Left ventricle myocardium inferior (tissue), 1 donor: ENCODE data around the gene DHRS3. TPM values are rescaled to one million over a fixed set of nuclear protein-coding genes. Genes with fewer than 3 reads are reported as not detected.
A peak's percentile ranks its signal among the peaks of the same experiment; 100 is the strongest.

Source experiments
- DNase-seq: peaks from one replicate; pipeline ENCODE4 v3.0.0-alpha.2; 2020
- H3K27ac ChIP-seq: fragments of 200-600 bp; replicated peaks from 2 replicates; pipeline ENCODE4 v1.8.0; 2021
- H3K27me3 ChIP-seq: fragments of 200-600 bp; 2 replicates; pipeline ENCODE4 v1.8.0; 2021; ENCODE audit warnings: low read depth
- H3K36me3 ChIP-seq: fragments of 200-600 bp; 2 replicates; pipeline ENCODE4 v1.8.0; 2021
- H3K4me1 ChIP-seq: fragments of 200-600 bp; 2 replicates; pipeline ENCODE4 v1.8.0; 2021
- H3K4me3 ChIP-seq: fragments of 200-600 bp; 2 replicates; pipeline ENCODE4 v1.8.0; 2021; ENCODE audit warnings: mild to moderate bottlenecking, moderate library complexity
- H3K9me3 ChIP-seq: fragments of 200-600 bp; replicated peaks from 2 replicates; pipeline ENCODE4 v1.8.0; 2021
- intact Hi-C: fragments of 100-400 bp; cut with micrococcal nuclease; formaldehyde crosslinking; loops from one replicate; pipeline ENCODE4 v1.11.0; 2022
- total RNA-seq: library from RNA; stranded (reverse); fragmentation: NEBNext Ultra II Directional; extraction: Animal tissue kit (Norgen Biotek cat#: 25700); gene quantifications from one replicate; pipeline ENCODE4 v1.2.1, GENCODE V29; 2021
- TF ChIP-seq, protein P1 (sequence below): fragments of 200-600 bp; IDR thresholded peaks from 2 replicates; pipeline ENCODE4 v1.8.0; 2021; ENCODE audit warnings: antibody characterized with exemption, mild to moderate bottlenecking, borderline replicate concordance
- donor health status: DM: no; HTN: yes; CAD: no; lungs with severe emphysema.

The DHRS3 gene
- total RNA-seq, 1 donor from 2014 or later = 89.7 TPM

DNA sequence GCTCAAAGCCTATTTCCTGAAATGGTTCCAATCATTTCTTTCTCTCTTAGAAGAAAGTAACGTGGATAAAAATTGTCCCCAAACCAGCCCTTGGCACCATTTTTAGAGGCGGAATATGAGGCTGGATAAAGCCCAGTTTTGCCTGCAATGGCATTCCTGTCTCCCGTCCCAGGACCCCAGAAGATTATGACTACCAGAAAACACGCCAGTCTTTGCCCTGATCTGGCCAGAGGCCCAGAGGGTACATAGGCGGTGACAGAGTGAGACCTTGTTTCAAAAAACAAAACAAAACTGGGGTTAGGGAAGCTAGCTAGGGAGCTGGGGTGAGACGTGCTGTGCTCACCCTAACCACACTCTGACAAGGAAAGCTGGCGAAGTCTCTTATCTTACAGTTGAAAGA, 25.8 kb upstream of the DHRS3 start, which contains the start of gene AADACL4:
TSS of gene AADACL4 (plus strand) at position 301 of the 400 bp plus-strand sequence. CDS start 462 bp downstream, outside the sequence.
- no peaks in the 10 kb centered on the region for H3K4me1 ChIP-seq
- no peaks in the 10 kb centered on the region for H3K27me3 ChIP-seq
- no peaks in the 10 kb centered on the region for H3K36me3 ChIP-seq
- TF ChIP-seq, protein P1, sequence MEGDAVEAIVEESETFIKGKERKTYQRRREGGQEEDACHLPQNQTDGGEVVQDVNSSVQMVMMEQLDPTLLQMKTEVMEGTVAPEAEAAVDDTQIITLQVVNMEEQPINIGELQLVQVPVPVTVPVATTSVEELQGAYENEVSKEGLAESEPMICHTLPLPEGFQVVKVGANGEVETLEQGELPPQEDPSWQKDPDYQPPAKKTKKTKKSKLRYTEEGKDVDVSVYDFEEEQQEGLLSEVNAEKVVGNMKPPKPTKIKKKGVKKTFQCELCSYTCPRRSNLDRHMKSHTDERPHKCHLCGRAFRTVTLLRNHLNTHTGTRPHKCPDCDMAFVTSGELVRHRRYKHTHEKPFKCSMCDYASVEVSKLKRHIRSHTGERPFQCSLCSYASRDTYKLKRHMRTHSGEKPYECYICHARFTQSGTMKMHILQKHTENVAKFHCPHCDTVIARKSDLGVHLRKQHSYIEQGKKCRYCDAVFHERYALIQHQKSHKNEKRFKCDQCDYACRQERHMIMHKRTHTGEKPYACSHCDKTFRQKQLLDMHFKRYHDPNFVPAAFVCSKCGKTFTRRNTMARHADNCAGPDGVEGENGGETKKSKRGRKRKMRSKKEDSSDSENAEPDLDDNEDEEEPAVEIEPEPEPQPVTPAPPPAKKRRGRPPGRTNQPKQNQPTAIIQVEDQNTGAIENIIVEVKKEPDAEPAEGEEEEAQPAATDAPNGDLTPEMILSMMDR = no peak
- no peak within 1 kb of the TSS for H3K4me3 ChIP-seq
- no peak within 1 kb of the TSS for H3K27ac ChIP-seq
- no peak for DNase-seq
- intact Hi-C loops = no loop called here
- H3K9me3 ChIP-seq = peaks cover 29% of the 10 kb centered on the region

DNA sequence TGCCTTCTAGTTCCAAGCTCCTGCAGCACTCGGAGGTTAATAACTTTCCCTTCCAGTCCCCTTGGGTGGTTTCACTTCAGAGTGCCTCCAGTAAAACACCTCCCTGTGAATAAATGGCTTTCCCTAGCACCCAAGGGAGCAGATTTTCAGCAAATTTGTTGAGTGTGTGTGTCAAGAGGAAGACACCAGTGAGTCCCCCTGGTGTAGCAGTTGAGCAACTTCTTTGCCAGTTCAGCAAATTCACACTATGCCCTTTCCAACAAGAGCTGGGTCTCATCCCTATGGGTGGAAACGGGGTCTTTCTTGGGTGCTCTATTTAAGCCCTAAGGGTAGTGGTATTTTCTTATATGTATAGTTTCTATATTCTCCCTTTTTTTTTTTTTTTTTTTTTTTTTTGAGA, 25.1 kb upstream of the DHRS3 start:
- TF ChIP-seq, protein P1 = no peak
- Histone ChIP-seq H3K4me1 (no peaks in the 10 kb centered on the region), H3K36me3 (no peaks in the 10 kb centered on the region), H3K27ac (no peak overlapping the region), H3K4me3 (no peak overlapping the region), H3K27me3 (no peaks in the 10 kb centered on the region), H3K9me3 (peaks cover 33% of the 10 kb centered on the region)
- no peak for DNase-seq
- intact Hi-C loops = no loop called here

DNA sequence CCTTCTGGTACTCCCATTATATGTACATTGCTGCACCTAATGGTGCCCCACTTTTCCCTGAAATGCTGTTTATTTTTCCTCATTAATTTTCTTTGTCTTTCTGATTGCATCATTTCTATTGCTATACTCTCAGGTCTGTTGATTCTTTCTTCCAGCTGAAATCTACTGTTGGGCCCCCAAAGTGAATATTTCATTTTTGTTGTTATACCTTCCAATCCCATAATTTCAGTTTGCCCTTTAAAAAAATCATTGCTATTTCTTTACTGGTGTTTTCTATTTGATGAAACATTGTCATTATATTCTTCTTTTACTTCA, 22.9 kb upstream of the DHRS3 start:
- TF ChIP-seq, protein P1 = no peak
- Histone ChIP-seq H3K4me3 (no peak overlapping the region), H3K4me1 (peaks cover 8% of the 10 kb centered on the region), H3K27me3 (no peaks in the 10 kb centered on the region), H3K9me3 (peaks cover 33% of the 10 kb centered on the region), H3K36me3 (no peaks in the 10 kb centered on the region), H3K27ac (no peak overlapping the region)
- no peak for DNase-seq
- intact Hi-C loops = no loop called here

DNA sequence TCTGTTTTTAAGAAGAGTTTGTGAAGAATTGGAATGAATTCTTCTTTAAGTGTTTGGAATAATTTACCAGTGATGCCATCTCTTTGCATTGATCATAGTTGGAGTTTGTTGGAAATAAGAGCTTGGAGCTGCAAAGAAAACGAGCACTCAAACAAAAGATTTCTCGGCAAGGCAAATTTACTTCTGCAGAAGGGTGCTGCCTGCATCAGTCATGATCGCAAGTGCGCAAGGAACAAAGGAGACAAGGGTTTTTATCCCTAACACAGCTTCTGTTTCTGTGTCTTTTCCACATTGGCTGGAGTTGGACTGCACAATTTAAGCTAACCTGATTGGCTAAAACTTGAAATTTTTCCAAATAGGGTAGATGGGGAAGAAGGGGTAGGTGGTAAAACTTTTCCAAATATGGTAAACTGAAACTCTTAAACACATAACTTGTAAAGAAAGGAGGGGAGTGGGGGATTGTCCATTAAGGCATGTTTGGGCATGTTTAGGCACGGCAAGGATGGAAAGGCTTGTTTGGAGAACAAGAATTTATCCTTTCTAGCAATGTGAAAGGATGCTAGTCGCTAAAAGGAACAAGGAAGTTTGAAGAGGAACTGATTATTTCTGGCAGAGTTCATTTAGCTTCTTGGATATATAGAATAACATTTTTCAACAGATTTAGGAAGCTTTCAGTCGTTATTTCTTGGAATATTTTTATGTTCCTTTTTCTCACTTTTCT, 22.4 kb upstream of the DHRS3 start:
- H3K9me3 ChIP-seq = peaks cover 33% of the 10 kb centered on the region
- DNase-seq = no peak
- H3K4me3 ChIP-seq = no peak overlapping the region
- peaks cover 10% of the 10 kb centered on the region for H3K4me1 ChIP-seq
- TF ChIP-seq, protein P1 = no peak
- no peaks in the 10 kb centered on the region for H3K27me3 ChIP-seq
- H3K36me3 ChIP-seq = no peaks in the 10 kb centered on the region
- no peak overlapping the region for H3K27ac ChIP-seq
- intact Hi-C loops = no loop called here

DNA sequence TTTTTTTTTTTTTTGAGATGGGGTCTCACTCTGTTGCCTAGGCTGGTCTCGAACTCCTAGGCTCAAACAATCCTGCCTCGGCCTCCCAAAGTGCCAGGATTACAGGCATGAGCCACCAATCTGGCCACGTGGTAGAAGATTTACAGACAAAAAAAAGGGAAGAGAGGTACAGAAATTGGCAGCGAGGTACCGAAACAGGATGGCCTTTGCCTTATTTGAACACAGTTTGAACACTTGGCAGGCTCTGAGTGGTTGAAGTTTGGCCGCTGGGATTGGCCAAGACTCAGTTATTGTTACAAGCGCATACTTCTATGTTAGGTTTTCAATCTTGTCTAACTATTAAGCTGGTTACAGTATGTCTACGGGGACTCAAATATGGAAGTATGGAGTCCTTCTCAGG, 19.7 kb upstream of the DHRS3 start:
- Histone ChIP-seq H3K27ac (peak overlapping the region; percentile 86), H3K36me3 (no peaks in the 10 kb centered on the region), H3K4me3 (no peak overlapping the region), H3K9me3 (peaks cover 33% of the 10 kb centered on the region), H3K27me3 (no peaks in the 10 kb centered on the region), H3K4me1 (peaks cover 24% of the 10 kb centered on the region)
- DNase-seq = no peak
- intact Hi-C loops = no loop called here
- TF ChIP-seq, protein P1 = no peak
